ENCODE data around the gene EXTL2. TPM values are rescaled to one million over a fixed set of nuclear protein-coding genes. Genes with fewer than 3 reads are reported as not detected.
"Not testable (repeated sequence)": the region's sequence is repeated elsewhere in the genome, so short reads cannot be mapped to it uniquely, and the experiment has no call there.

The EXTL2 gene
- total RNA-seq, 1 donor from 2014 or later: 9.1 TPM

- ATAC-seq (no peak), DNase-seq (no peak)
- intact Hi-C loops (cut with micrococcal nuclease): loop anchor here (2.0 to 5.0 kb wide), 2 partner anchors 260 to 410 kb away; no protein-coding TSS in a partner anchor
Observed at GRCh38 chr1:100866901-100867206, 27.8 kb downstream of the EXTL2 start.

DNA sequence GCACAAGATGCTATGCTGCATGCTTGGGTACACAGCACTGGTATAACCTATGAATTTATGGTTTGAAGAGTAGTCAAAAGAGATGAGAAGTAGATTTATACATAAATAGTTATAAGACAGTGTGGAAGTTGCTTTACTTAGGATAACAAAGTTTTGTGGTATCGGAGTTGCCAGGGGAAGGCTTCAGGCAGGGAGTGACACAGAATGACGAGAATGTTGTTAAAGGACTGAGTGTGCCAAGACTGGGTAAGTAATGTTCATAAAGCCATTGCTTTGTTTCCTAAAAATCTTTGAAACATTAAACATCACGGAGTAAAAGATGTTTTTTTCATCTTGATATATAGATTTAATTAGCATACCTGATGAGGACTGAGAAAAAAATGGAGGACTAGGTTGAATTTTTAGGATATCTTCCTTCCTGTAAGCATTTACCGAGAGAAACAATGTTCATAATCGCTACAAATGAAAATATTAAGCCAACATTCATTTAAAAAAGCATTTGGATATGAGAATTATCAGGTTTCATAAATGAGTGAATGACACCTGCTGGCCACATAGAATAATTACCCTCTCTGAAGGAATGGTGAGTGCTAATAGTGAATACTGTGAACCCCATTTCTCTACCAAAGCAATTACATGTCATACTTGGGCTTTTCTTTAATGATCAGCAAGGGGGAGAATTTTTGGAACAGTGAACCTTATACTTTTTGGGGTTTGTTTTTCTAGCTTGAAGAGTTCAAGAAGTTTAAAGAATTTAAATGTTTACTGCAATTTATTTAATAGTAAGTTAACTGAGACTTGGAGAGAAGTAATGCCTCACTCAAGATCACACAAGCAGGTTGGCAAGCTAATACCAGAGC, 28.4 kb downstream of the EXTL2 start:
- ATAC-seq: peak; percentile 58
- intact Hi-C loops (cut with micrococcal nuclease): loop anchor here (2.0 to 5.0 kb wide), 2 partner anchors 259 to 409 kb away; no protein-coding TSS in a partner anchor
- DNase-seq: no peak

- ATAC-seq: no peak
- no peak for DNase-seq
- intact Hi-C loops (cut with micrococcal nuclease): no loop called here
Observed at GRCh38 chr1:100862591-100862990, 32.1 kb downstream of the EXTL2 start.

DNA sequence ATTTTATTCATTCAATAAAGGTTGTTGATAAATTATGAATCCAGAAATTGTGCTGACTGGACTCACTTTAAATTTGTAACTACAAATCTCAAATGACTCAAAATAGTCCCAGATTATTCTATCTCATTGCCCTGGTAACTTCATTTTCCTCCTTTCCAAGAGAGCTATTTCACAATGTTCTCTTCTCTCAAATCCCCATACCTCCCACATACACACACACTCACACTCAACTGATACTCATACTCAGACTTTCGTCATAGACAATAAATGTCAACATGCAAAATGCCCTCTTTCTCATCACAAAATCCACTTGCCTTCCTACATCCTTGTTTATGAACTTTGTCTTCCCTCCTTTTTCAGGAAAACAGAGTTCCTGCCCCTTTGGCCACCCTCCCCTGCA, 33.3 kb downstream of the EXTL2 start:
- DNase-seq (no peak), ATAC-seq (peak; percentile 79)
- intact Hi-C loops (cut with micrococcal nuclease): no loop called here

DNA sequence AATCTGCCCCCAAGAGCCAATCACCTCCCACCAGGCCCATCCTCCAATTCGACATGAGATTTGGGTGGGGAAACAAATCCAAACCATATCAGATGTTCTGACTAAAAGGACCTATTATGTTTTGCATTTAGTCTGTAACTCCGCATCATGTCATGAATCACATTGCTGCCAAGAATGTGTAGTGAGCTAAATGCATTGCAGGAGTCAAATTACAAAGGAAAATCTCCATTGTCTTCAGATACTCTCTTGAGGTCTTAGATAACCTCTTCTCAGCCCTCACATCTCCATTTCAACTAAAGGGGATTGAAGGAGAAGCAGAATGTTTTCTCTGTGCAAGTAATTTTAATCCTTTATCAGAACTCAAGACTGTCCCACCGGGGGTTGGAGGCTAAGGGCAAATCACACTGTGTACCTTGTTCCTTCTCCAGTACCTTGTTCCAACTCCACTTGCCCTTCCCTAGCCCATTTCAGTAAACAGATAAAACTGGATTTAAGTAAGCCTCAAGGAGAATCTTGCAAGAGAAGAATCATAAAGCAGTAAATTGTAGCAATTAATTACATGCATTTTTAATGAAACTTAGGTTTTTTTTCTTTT, 34.1 kb downstream of the EXTL2 start:
- intact Hi-C loops (cut with micrococcal nuclease): no loop called here
- DNase-seq: no peak

DNA sequence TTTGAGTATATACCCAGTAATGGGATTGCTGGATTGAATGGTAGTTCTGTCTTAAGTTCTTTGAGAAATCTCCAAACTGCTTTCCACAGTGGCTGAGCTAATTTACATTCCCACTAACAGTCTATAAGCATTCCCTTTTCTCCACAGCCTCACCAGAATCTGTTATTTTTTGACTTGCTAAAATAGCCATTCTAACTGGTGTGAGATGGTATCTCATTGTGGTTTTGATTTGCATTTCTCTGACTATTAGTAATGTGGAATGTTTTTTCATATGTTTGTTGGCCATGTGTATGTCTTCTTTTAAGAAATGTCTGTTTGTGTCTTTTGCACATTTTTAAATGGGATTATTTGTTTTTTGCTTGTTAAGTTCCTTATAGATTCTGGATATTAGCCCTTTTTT, 39.5 kb downstream of the EXTL2 start:
- ATAC-seq; DNase-seq; intact Hi-C loops (cut with micrococcal nuclease): not testable (repeated sequence)

More for the DNA sequence above, 34.1 kb downstream of the EXTL2 start:
- peak; percentile 66 for ATAC-seq

DNA sequence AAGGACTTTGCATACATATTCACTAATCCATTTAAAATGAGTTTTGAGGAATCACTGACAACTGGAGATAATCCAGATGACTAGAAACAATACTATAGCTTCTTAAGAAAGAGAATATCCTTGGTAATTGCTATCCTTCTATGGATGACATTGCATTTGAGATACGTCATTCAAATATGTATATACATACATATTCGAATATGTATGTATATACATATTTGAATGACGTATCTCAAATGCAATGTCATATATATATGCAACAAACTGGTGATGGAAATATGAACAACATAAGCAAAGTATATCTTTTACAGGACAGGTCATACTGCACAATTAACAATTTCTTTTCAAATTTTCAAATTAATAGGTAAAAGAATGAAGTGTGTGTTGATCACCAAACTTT, 41.7 kb downstream of the EXTL2 start:
- DNase-seq (no peak), ATAC-seq (no peak)
- intact Hi-C loops (cut with micrococcal nuclease): no loop called here

GRCh38 chr1:100851726-100852125, 42.9 kb downstream of the EXTL2 start:
- ATAC-seq (no peak), DNase-seq (no peak)
- intact Hi-C loops (cut with micrococcal nuclease): no loop called here

DNA sequence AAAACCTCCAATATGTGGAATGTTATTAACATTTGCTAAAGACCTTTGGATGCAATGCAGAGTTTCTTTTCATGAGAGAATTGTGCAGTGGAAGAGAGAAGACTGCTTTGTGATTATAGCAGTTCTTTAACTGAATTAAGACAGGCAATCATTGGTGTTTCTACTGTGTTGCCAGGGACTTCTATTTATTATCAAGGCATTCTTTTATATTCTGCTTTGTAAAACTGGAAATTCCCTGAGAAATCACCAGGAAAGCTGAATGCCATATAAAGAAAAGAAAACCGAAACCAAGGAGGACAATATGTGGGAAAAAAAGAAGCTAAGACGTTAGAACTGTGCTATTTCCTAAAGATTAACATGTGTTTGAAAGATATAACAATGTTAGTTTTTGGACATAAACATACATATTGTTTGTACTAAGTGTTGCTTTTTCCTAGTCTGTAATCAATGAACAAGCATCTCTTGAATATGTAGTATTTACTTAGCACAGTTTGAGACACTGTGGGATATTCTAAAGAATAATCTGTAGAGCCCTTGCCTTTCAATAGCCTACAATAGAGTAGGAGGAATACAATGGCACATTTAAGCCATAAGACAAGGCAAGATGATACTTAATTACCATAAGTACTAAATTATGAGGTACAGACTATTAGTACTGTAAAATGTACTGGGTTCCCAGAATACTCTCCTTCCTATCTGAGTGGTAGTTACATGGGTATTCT, 47.1 kb downstream of the EXTL2 start:
- intact Hi-C loops (cut with micrococcal nuclease): no loop called here
- DNase-seq (no peak), ATAC-seq (no peak)

- ATAC-seq; DNase-seq; intact Hi-C loops (cut with micrococcal nuclease): not testable (repeated sequence)
Observed at GRCh38 chr1:100843160-100843559, 51.5 kb downstream of the EXTL2 start.

DNA sequence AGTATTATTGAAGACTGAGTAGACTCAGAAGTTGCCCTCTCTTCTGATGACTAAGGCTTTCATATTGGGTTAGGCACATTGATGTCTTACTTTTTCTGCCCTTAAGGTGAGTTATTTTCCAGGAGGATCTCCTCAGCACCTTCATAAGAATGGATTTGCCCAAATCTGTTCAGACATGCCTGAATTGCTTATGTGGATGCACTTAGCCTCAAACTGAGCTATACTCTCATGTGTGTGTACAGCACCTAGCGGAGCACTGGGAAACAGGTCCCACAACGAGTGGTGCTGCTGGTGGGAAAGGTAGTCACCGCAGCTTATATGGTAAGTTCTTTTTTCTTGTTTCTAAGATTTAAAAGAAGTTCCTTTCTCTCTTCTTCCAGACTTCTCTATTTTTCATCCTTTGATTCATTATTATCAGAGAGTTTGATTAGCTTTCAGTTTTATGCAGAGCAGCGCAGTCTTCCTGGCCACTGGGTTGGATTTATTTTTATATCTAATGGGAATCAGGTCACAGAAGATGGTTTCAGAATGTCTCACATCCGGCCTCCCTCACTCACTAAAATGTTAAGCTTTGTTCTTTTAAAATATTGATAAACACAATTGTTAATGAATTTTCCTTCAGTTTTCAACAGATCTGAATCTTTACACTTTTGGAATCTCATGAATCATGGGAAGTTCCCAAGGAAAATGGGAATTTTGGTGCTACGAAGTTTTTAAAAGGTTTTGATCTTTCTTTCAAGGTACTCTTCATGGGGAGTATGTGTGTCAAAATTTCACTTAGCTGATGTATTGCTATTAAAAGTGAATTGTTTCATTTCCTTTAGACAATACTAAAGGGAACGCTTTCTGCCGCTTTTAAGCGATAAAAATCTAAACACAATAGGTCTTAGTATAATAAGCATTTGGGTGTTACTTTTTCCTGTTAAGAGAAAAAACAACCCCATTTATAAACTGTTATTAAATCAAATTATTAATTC, 58.5 kb downstream of the EXTL2 start:
- intact Hi-C loops (cut with micrococcal nuclease): no loop called here

GRCh38 chr1:100834777-100835660, 59.6 kb downstream of the EXTL2 start:
- intact Hi-C loops (cut with micrococcal nuclease): no loop called here
- no peak for ATAC-seq
- DNase-seq: no peak

More for the DNA sequence above, 58.5 kb downstream of the EXTL2 start:
- ATAC-seq: no peak
- DNase-seq: no peak

- intact Hi-C loops (cut with micrococcal nuclease): no loop called here
- ATAC-seq: no peak
- no peak for DNase-seq
Observed at GRCh38 chr1:100832694-100833428, 61.8 kb downstream of the EXTL2 start.

DNA sequence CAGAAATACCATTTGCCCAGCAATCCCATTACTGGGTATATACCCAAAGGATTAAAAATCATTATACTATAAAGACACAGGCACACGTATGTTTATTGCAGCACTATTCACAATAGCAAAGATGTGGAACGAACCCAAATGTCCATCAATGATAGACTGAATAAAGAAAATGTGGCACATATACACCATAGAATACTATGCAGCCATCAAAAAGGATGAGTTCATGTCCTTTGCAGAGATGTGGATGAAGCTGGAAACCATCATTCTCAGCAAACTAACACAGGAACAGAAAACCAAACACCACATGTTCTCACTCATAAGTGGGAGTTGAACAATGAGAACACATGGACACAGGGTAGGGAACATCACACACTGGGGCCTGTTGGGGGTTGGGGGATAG, 69.0 kb downstream of the EXTL2 start:
- ATAC-seq; DNase-seq; intact Hi-C loops (cut with micrococcal nuclease): not testable (repeated sequence)
